Stimulated activated CD4-positive, alpha-beta T cell treated with anti-CD3 and anti-CD28 coated beads, Interleukin-2, amount 100 ng/mL, for 24 hours (primary cell): Measurements from ENCODE around the gene ADRA2B.

Experiments used
- DNase-seq, 2 donors: peaks; one replicate each; pipeline ENCODE4 v3.0.0-alpha.2; 2020

Gene ADRA2B

DNA sequence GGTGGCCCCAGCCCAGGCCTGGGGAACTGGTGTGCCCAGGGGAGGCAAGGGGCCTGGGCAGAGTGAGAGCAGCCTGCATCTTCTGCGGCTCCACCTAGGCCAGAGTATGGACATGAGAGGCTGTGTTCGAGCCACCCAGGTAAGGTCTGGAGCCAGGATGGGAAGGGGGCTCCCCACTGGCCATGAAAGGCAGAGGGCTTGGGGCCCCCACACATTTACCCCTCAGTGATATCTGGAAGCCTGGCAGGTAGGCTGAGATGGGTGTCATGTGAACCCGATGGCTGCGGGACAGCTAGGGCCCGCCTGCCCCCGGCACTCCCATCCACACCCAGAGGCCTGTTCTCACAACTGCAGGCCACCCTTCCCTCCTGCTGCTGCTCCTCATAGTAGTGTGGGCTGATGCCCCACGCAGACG lies 13.2 kb downstream of the ADRA2B start:
- DNase-seq: no peak

- DNase-seq: no peak
Measured at GRCh38 chr2:96102596-96103186, 13.7 kb downstream of the ADRA2B start.

DNA sequence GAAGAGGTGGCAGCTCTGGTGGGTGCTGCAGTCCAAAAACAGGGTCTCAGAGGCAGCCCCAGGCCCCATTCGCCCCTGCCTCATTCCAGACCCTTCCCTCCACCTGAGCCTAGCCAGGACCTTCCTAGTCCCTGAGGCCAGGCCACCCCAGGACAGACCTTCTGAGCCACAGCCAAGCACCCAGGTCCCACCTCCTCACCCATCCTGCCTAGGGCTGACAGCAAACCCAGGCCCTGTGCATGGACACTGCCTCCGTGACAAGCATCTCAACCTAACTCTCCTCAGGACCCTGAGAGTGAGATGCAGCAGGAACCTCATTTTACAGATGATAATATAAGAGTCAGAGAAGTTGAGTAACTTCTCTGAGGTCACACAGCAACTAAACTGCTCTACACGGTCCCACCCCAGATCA lies 15.5 kb downstream of the ADRA2B start:
- peak in 1 of 2 donors; percentile 12 for DNase-seq

DNA sequence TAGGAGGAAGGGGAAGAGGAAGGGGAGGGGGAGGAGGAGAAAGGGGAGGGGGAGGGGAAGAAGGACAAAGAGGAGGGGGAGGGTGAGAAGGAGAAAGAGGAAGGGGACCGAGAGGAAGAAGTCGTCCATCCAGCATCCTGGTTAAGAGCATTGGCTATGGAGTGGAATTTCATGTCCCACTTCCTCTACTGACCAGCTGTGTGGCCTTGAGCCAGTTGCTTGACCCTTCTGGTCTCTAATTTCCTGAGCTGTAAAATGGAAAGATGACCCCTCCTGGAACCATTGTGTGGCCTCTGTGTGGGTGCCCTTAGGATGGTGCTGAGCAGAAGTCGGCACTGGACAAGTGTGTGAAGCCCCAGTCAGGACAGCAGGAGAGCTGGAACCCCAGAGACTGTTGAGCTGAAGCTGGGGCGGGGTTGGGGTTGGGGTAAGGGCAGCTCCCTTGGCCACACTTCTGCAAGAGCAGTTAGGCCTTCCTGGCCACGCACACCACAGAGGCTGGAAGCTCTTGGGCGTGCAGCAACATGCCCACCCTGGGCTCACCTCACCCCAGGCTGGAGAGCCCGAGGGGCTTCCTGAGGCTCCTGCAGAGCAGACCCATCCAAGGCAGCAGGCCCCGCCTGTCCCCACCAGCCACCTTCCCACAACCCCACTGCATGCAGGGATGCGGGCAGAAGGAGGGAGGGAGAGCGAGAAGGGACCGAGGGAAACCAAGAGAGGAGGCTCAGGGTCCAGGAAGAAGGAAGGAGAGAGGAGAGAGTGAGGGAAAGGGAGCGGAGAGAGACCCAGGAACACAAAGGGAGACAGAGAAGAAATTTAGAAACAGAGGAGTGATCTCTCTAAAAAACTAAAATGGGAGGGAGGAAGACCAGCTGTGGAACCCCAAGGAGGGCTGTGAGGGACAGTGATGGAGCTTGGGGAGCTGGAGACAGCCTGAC lies 16.2 kb downstream of the ADRA2B start:
- DNase-seq: peak in 1 of 2 donors; percentile 12

- peak in 1 of 2 donors; percentile 9 for DNase-seq
Measured at GRCh38 chr2:96098900-96099590, 17.3 kb downstream of the ADRA2B start.

DNA sequence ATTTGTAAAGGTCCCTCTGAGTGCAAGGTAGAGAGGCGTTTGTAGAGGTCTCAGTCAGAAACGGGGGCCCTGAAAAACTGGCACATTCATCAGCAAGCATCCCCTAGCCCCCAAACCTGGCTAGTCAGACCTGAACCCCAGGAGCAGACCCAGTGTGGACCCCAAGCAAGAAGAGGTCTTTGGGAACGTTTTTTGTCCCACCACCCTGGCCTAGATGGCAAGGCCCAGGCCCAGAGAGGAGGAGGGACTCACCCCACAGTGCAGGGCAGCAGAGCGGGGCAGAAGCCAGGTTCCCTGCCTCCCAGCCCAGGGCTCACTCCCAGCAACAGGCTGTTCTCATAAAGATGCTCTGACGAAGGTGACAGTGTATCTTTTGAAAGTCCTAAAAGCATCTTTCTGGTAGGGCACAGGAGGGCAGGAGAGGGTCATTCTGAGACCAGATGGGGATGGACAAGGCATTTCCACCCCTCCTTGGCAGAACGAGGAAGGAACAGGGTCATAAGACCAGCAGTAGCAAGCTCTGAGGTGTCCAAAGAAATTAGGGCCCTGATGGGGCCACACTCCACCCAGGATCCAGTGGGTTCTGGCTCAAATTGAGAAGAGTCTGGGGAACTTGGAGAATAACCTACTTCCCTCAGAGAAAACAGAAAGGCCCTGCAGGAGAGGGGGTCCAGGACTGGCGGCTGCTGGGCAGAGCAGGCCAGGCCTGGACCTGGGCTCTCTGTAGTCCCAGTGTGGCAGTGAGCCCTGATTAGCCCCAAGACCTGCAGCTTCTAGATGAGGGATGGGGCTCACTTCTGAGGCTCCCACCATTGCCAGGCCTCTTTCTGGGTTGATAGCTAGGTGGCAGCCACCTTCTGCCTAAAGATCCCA lies 18.2 kb downstream of the ADRA2B start:
- DNase-seq: peak in 1 of 2 donors; percentile 13

GRCh38 chr2:96097441-96097840 lies 18.9 kb downstream of the ADRA2B start:
- no peak for DNase-seq

- DNase-seq: no peak
Measured at GRCh38 chr2:96095116-96095636, 21.2 kb downstream of the ADRA2B start.

DNA sequence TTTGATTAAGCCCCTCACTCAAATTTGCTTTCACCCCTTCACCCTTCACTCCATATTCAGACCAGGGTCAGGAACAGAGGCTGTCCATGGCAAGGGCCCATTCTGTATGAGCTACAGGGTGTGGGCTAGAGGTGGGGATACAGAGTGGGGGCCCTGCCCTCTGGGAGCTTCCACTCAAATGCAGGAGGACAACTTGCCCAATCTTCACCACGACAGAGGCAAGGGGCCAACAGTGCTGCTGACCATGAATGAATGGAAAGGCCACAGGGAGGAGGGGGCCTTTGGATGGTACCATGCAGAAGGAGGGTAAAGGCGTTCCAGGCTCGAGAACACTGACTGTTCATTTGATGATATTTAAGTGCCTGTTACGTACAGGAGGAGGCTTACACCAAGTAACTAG lies 22.8 kb downstream of the ADRA2B start:
- peak in 1 of 2 donors; percentile 6 for DNase-seq

GRCh38 chr2:96092951-96093350 lies 23.4 kb downstream of the ADRA2B start:
- peak in 1 of 2 donors; percentile 15 for DNase-seq

GRCh38 chr2:96092573-96092877 lies 23.8 kb downstream of the ADRA2B start:
- no peak for DNase-seq

GRCh38 chr2:96091711-96092572 lies 24.4 kb downstream of the ADRA2B start:
- peak in 1 of 2 donors; percentile 10 for DNase-seq

GRCh38 chr2:96091141-96091710 lies 25.1 kb downstream of the ADRA2B start:
- peak in 1 of 2 donors; percentile 7 for DNase-seq

DNA sequence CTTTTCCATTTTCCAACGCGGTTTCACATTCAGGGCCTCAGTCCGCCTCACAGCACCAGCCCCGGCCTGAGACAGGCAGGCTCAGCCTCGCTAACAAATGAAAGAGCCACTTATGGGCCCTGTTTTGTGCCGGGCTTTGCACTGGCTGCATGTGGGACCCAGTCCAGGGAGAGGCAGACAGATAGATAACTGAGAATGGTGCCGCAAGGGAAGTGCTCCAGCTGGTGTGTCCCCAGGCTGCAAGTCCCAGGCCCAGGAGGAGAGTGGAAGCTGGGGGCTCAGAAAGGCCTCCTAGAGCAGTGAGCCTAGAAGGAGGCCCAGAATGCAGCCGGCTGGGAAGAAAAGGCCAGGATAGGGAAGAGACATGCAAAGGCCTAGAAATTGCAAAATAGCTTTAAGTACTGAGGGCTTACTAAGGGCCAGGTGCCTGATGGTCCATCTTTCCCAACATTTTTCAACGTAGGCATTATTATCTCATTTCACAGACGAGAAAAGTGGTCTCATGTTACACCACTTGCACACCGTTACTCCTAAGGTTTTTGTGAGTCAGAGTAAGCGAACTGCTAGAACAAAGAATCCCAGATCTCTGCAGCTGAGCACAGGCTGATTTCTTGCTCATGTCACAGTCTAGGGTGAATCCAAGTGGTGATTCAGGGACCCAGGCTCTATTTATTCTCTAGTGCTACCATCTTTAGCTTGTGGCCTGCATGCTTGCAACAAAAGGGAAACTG lies 26.0 kb downstream of the ADRA2B start:
- DNase-seq: no peak

GRCh38 chr2:96089356-96090195 lies 26.8 kb downstream of the ADRA2B start:
- peak in 1 of 2 donors; percentile 7 for DNase-seq

- no peak for DNase-seq
Measured at GRCh38 chr2:96088340-96089335, 27.7 kb downstream of the ADRA2B start.

DNA sequence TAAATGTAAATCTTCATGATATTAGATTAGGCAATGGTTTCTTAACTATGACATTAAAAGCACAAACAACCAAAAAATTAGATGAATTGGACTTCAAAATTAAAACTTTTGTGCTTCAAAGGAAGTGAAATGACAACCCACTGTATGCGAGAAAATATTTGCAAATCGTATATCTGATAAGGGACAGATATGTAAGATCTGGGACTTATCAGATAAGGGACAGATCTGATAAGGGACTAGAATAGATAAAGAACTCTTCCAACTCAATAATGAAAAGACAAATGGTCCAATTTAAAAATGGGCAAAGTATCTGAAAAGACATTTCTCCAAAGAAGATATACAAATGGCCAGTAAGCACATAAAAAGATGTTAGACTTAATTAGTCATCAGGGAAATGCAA lies 29.2 kb downstream of the ADRA2B start:
- no peak for DNase-seq
